Tibial nerve (tissue), 4 donors: ENCODE results near the gene CDK5RAP3. TPM values are rescaled to one million over a fixed set of nuclear protein-coding genes. Genes with fewer than 3 reads are reported as not detected.

Experiments used
- DNase-seq, 2 donors: peaks; one replicate each; pipeline ENCODE4 v3.0.0-alpha.2; 2019; ENCODE audit warnings: low spot score in 2 of 2
- H3K27ac ChIP-seq, 4 donors: fragments of 200-600 bp; sonication (generic) in 3 of 4; one replicate each; pipeline ENCODE4 v1.5.1; 2017 to 2019; ENCODE audit warnings: mild to moderate bottlenecking in 1 of 4
- H3K27me3 ChIP-seq, 2 donors: fragments of 200-600 bp; sonication (generic) in 1 of 2; one replicate each; pipeline versions ENCODE4 v1.5.1 to v1.6.0; 2017 to 2019
- H3K36me3 ChIP-seq, 3 donors: fragments of 200-600 bp; sonication (generic); one replicate each; pipeline ENCODE4 v1.5.1; 2018 to 2019
- H3K4me1 ChIP-seq, 4 donors: fragments of 200-600 bp; sonication (generic) in 3 of 4; one replicate each; pipeline ENCODE4 v1.5.1; 2017 to 2019
- H3K4me3 ChIP-seq, 4 donors: fragments of 200-600 bp; sonication (generic) in 3 of 4; one replicate each; pipeline ENCODE4 v1.5.1; 2017 to 2019; ENCODE audit warnings: mild to moderate bottlenecking in 1 of 4, moderate library complexity in 1 of 4
- H3K9me3 ChIP-seq, 4 donors: fragments of 200-600 bp; sonication (generic) in 3 of 4; one replicate each; pipeline ENCODE4 v1.5.1; 2017 to 2019
- CTCF ChIP-seq, 5 experiments: fragments of 200-600 bp in 3 of 5; fragments of 450-650 bp in 2 of 5; sonication (generic) in 3 of 5; IDR thresholded peaks; one replicate each; pipeline ENCODE4 v1.5.1; 2016 to 2019; ENCODE audit warnings: antibody characterized with exemption in 5 of 5, mild to moderate bottlenecking in 3 of 5, moderate library complexity in 2 of 5
- EP300 ChIP-seq, 2 donors: sonication (generic); formaldehyde crosslinking; IDR thresholded peaks; one replicate each; pipeline ENCODE4 v1.6.1; 2017; ENCODE audit warnings: antibody characterized with exemption in 2 of 2, mild to moderate bottlenecking in 1 of 2
- POLR2A ChIP-seq, 2 donors: fragments of 450-650 bp; IDR thresholded peaks; one replicate each; pipeline ENCODE4 v1.6.1; 2017; ENCODE audit warnings: antibody characterized with exemption in 2 of 2, mild to moderate bottlenecking in 2 of 2, moderate library complexity in 2 of 2
- WGBS, 2 donors: methylation state at CpG; one replicate each; pipeline ENCODE4 v1.1.5; 2018; 5-methylcytosine and 5-hydroxymethylcytosine counted together
- total RNA-seq, 4 donors: library from RNA; depleted of rRNA; stranded (reverse); fragments of >200 nt; gene quantifications; one replicate each; pipeline ENCODE4 v1.1.0, GENCODE V29; 2016

CDK5RAP3 gene
- total RNA-seq, 4 donors from 2014 or later = 163 to 310 (median 200) TPM

GRCh38 chr17:47973541-47973940, 2.6 kb downstream of the CDK5RAP3 start:
- peaks cover 0 to 53% (median 12%) of the 10 kb centered on the region in 3 donors for H3K36me3 ChIP-seq
- TF ChIP-seq CTCF (IDR thresholded peaks at IDR 0.05) (no peak), POLR2A (IDR thresholded peaks at IDR 0.05) (no peak), EP300 (IDR thresholded peaks at IDR 0.05) (no peak)
- 94% methylated on average over 8 of the region's 8 CpGs for WGBS, 2 donors
- no peaks in the 10 kb centered on the region for H3K9me3 ChIP-seq
- no peak overlapping the region for H3K27ac ChIP-seq
- H3K27me3 ChIP-seq = no peaks in the 10 kb centered on the region
- DNase-seq = no peak
- H3K4me3 ChIP-seq = no peak overlapping the region
- H3K4me1 ChIP-seq = peaks cover 0 to 29% (median 3%) of the 10 kb centered on the region in 4 donors

GRCh38 chr17:47975189-47975822, 4.4 kb downstream of the CDK5RAP3 start:
- Histone ChIP-seq H3K36me3 (peaks cover 0 to 71% (median 22%) of the 10 kb centered on the region in 3 donors), H3K4me3 (no peak overlapping the region), H3K9me3 (no peaks in the 10 kb centered on the region)

GRCh38 chr17:47975823-47976205, 4.9 kb downstream of the CDK5RAP3 start:
- H3K27ac ChIP-seq = no peak overlapping the region
- no peak for DNase-seq
- no peaks in the 10 kb centered on the region for H3K9me3 ChIP-seq
- no peak overlapping the region for H3K4me3 ChIP-seq
- peaks cover 0 to 76% (median 26%) of the 10 kb centered on the region in 3 donors for H3K36me3 ChIP-seq
- peaks cover 0 to 21% (median 3%) of the 10 kb centered on the region in 4 donors for H3K4me1 ChIP-seq
- 89 to 93% methylated on average over 10 of the region's 10 CpGs for WGBS, 2 donors
- no peaks in the 10 kb centered on the region for H3K27me3 ChIP-seq
- no peak for TF ChIP-seq EP300 (IDR thresholded peaks at IDR 0.05)

More at GRCh38 chr17:47975189-47975822, 4.4 kb downstream of the CDK5RAP3 start:
- no peaks in the 10 kb centered on the region for H3K27me3 ChIP-seq
- no peak overlapping the region for H3K27ac ChIP-seq
- H3K4me1 ChIP-seq = peaks cover 0 to 25% (median 3%) of the 10 kb centered on the region in 4 donors
- 77 to 82% methylated on average over 15 of the region's 15 CpGs for WGBS, 2 donors
- DNase-seq = no peak
- TF ChIP-seq CTCF (IDR thresholded peaks at IDR 0.05) (no peak), EP300 (IDR thresholded peaks at IDR 0.05) (no peak)

- H3K9me3 ChIP-seq = no peaks in the 10 kb centered on the region
- peaks cover 0 to 10% (median 0%) of the 10 kb centered on the region in 4 donors for H3K4me1 ChIP-seq
- H3K27me3 ChIP-seq = no peaks in the 10 kb centered on the region
- 19 to 25% methylated on average over 7 of the region's 7 CpGs for WGBS, 2 donors
- H3K36me3 ChIP-seq = peaks cover 0 to 100% (median 32%) of the 10 kb centered on the region in 3 donors
- no peak overlapping the region for H3K4me3 ChIP-seq
- peak in 1 of 2 donors; percentile 23 for DNase-seq
- TF ChIP-seq EP300 (IDR thresholded peaks at IDR 0.05) (no peak), CTCF (IDR thresholded peaks at IDR 0.05) (peak; percentile 58 to 83 (median 70))
- no peak overlapping the region for H3K27ac ChIP-seq
These were observed 7.4 kb downstream of the CDK5RAP3 start for GRCh38 chr17:47978324-47978723.

GRCh38 chr17:47980541-47980940, 9.6 kb downstream of the CDK5RAP3 start:
- TF ChIP-seq POLR2A (IDR thresholded peaks at IDR 0.05) = no peak
- TF ChIP-seq EP300 (IDR thresholded peaks at IDR 0.05) = no peak
- TF ChIP-seq CTCF (IDR thresholded peaks at IDR 0.05) = no peak
- Histone ChIP-seq H3K27me3 (no peaks in the 10 kb centered on the region), H3K36me3 (peaks cover 0 to 96% (median 24%) of the 10 kb centered on the region in 3 donors), H3K27ac (no peak overlapping the region), H3K4me3 (no peak overlapping the region), H3K9me3 (no peaks in the 10 kb centered on the region), H3K4me1 (peaks cover 0 to 10% (median 0%) of the 10 kb centered on the region in 4 donors)
- no peak for DNase-seq
